K562 (cell line): ENCODE results near the gene ZNF239. TPM values are rescaled to one million over a fixed set of nuclear protein-coding genes. Genes with fewer than 3 reads are reported as not detected.
A peak's percentile ranks its signal among the peaks of the same experiment; 100 is the strongest.

Experiments used
- ATF7 ChIP-seq: fragments of 450-650 bp; IDR thresholded peaks from 2 replicates; pipeline ENCODE4 v1.7.1; 2014; ENCODE audit warnings: mild to moderate bottlenecking, moderate library complexity
- CBFB ChIP-seq: sonication (generic); formaldehyde crosslinking; IDR thresholded peaks from 2 replicates; pipeline ENCODE4 v1.4.0; 2020; ENCODE audit warnings: mild to moderate bottlenecking, missing genetic modification reagents
- GTF2B ChIP-seq: IDR thresholded peaks from 2 replicates; pipeline ENCODE4 v1.6.1; 2011; ENCODE audit not compliant: insufficient read length; ENCODE audit errors: extremely low read depth
- HINFP ChIP-seq: fragments of 450-650 bp; conservative IDR thresholded peaks from 2 replicates; pipeline ENCODE4 v1.6.1; 2016; ENCODE audit warnings: missing genetic modification characterization, low read depth, mild to moderate bottlenecking, control low read depth, missing compliant biosample characterization
- HMGN3 ChIP-seq: IDR thresholded peaks from 2 replicates; pipeline ENCODE4 v1.6.1; 2011; ENCODE audit warnings: borderline replicate concordance, low read depth, mild to moderate bottlenecking, mixed read lengths, low read length; ENCODE audit not compliant: insufficient read length; ENCODE audit errors: extremely low read depth
- HNRNPLL ChIP-seq: fragments of 200-400 bp; formaldehyde crosslinking; IDR thresholded peaks from 2 replicates; pipeline ENCODE4 v1.6.1; 2017; ENCODE audit warnings: low read length, low read depth, mild to moderate bottlenecking; ENCODE audit not compliant: poor library complexity, severe bottlenecking
- JUN ChIP-seq, 2 experiments: sonication (generic) in 1 of 2; formaldehyde crosslinking in 1 of 2; IDR thresholded peaks; 2 replicates each; pipeline versions ENCODE4 v1.6.1 to v1.8.0; 2012 to 2022; ENCODE audit warnings: borderline replicate concordance in 2 of 2, mild to moderate bottlenecking in 2 of 2, improper control_type of control experiment in 1 of 2, low read depth in 1 of 2, low read length in 1 of 2, missing genetic modification reagents in 1 of 2
- MYNN ChIP-seq, 2 experiments: sonication (generic); formaldehyde crosslinking in 1 of 2; IDR thresholded peaks; 2 replicates each; pipeline versions ENCODE4 v1.5.0 to v1.6.1; 2016 to 2020; ENCODE audit warnings: antibody characterized with exemption in 1 of 2, missing genetic modification reagents in 1 of 2
- NFYB ChIP-seq: IDR thresholded peaks from 2 replicates; pipeline ENCODE4 v1.6.1; 2011; ENCODE audit warnings: mild to moderate bottlenecking, moderate library complexity; ENCODE audit not compliant: insufficient read length; ENCODE audit errors: extremely low read depth
- RBM34 ChIP-seq: fragments of 200-400 bp; formaldehyde crosslinking; IDR thresholded peaks from 2 replicates; pipeline ENCODE4 v1.6.1; 2018; ENCODE audit warnings: low read length, borderline replicate concordance; ENCODE audit not compliant: insufficient read depth
- SIN3B ChIP-seq: fragments of 450-650 bp; IDR thresholded peaks from 2 replicates; pipeline ENCODE4 v1.6.1; 2017; ENCODE audit warnings: low read depth, mild to moderate bottlenecking, moderate library complexity
- SMARCC2 ChIP-seq: fragments of 450-650 bp; IDR thresholded peaks from 2 replicates; pipeline ENCODE4 v1.6.1; 2017; ENCODE audit warnings: antibody characterized with exemption, moderate library complexity, mild to moderate bottlenecking, low read depth
- TSC22D4 ChIP-seq: fragments of 450-650 bp; IDR thresholded peaks from 2 replicates; pipeline ENCODE4 v1.6.1; 2016; ENCODE audit warnings: missing genetic modification characterization, missing biosample characterization, control low read depth
- U2AF2 ChIP-seq: fragments of 200-400 bp; formaldehyde crosslinking; optimal IDR thresholded peaks from 2 replicates; pipeline ENCODE3; 2017; ENCODE audit warnings: low read depth, mild to moderate bottlenecking, low read length
- ZBTB8A ChIP-seq: fragments of 450-650 bp; IDR thresholded peaks from 2 replicates; pipeline ENCODE4 v1.6.1; 2018; ENCODE audit warnings: mild to moderate bottlenecking, moderate library complexity; ENCODE audit not compliant: partially characterized antibody
- ZMIZ1 ChIP-seq, 2 experiments: fragments of 150-350 bp in 1 of 2; IDR thresholded peaks; 2 replicates each; pipeline ENCODE4 v1.6.1; 2012 to 2016; ENCODE audit warnings: low read depth in 2 of 2, low read length in 2 of 2, mild to moderate bottlenecking in 1 of 2, moderate library complexity in 1 of 2
- ZNF408 ChIP-seq: fragments of 250-450 bp; sonication (Bioruptor Pico); IDR thresholded peaks from 2 replicates; pipeline ENCODE4 v1.4.0; 2020; ENCODE audit warnings: low read depth, mild to moderate bottlenecking, moderate library complexity
- ZNF668 ChIP-seq: fragments of 250-450 bp; sonication (Bioruptor Pico); IDR thresholded peaks from 2 replicates; pipeline ENCODE4 v1.8.0; 2022; ENCODE audit warnings: mild to moderate bottlenecking, inconsistent platforms
- ZNF785 ChIP-seq: fragments of 250-450 bp; sonication (Bioruptor Pico); IDR thresholded peaks from 2 replicates; pipeline ENCODE4 v1.4.0; 2020; ENCODE audit warnings: mild to moderate bottlenecking
- polyA plus RNA-seq, 8 experiments: library from polyadenylated mRNA; depleted of rRNA in 4 of 8; stranded (reverse) in 5 of 8; unstranded in 3 of 8; fragments of >200 nt; fragmentation: Nextera tagmentation in 2 of 8; fragmentation: Illumina TruSeq in 1 of 8; extraction: Ambion mirVana in 2 of 8; extraction: Trizol in 1 of 8; gene quantifications; 2 replicates each; pipeline versions ENCODE4 v1.2.1 to v1.2.3, GENCODE V29; 2011 to 2014; ENCODE audit warnings: inconsistent platforms in 1 of 8, missing spikeins in 1 of 8
- total RNA-seq, 7 experiments: library from RNA; depleted of rRNA in 6 of 7; stranded (reverse); fragments of >200 nt in 6 of 7; fragmentation: Illumina TruSeq in 2 of 7; extraction: Trizol in 2 of 7; gene quantifications; 2 replicates each; pipeline versions ENCODE4 v1.2.1 to v1.2.3, GENCODE V29; 2011 to 2021; ENCODE audit warnings: low replicate concordance in 1 of 7

The ZNF239 gene
- total and polyA plus RNA-seq, 9 of the 15 experiments (the other 6 are each of a cell fraction or from before 2014, with no cell fraction given): 13.7 to 26.7 (median 23.4) TPM

GRCh38 chr10:43606323-43607198 lies 32.1 kb upstream of the ZNF239 start, which contains the start of gene ZNF485 (continued):
- TF ChIP-seq HMGN3: peak; percentile 61
- TF ChIP-seq RBM34: no peak
- no peak for TF ChIP-seq ZBTB8A
- TF ChIP-seq JUN (IDR thresholded peaks at IDR 0.05; ENCODE audit: borderline replicate concordance, low read depth, low read length): peak; percentile 39; the same call in 1 of the 2 replicates
- TF ChIP-seq JUN (CRISPR knock-in tag; IDR thresholded peaks at IDR 0.05; ENCODE audit: borderline replicate concordance): no peak
- no peak for TF ChIP-seq ZNF785 (CRISPR knock-in tag)
- no peak for TF ChIP-seq NFYB
- peak; percentile 68 for TF ChIP-seq HNRNPLL
- no peak for TF ChIP-seq CBFB (CRISPR knock-in tag)
- peak; percentile 25; the same call in 1 of the 2 replicates for TF ChIP-seq ATF7
- no peak for TF ChIP-seq MYNN (IDR thresholded peaks at IDR 0.05)
- TF ChIP-seq MYNN (CRISPR knock-in tag; IDR thresholded peaks at IDR 0.05): no peak
- TF ChIP-seq TSC22D4: no peak
- no peak for TF ChIP-seq SIN3B
- TF ChIP-seq ZNF668 (CRISPR knock-in tag): 0 out of 2 replicates have a peak, but pooled peaks have one; percentile 63
- TF ChIP-seq SMARCC2: no peak
- no peak for TF ChIP-seq ZNF408 (CRISPR knock-in tag)
- TF ChIP-seq GTF2B: no peak
- TF ChIP-seq U2AF2: no peak
- no peak for TF ChIP-seq HINFP (tag)
- no peak for TF ChIP-seq ZMIZ1 (IDR thresholded peaks at IDR 0.05; ENCODE audit: low read depth in 2 of 2, low read length in 2 of 2)
